Activated CD4-positive, alpha-beta T cell treated with anti-CD3 and anti-CD28 coated beads for 24 hours (primary cell): ENCODE data around the gene GALNT11.
"Not testable (repeated sequence)": the region's sequence is repeated elsewhere in the genome, so short reads cannot be mapped to it uniquely, and the experiment has no call there.

Experiments
- DNase-seq, 2 donors: peaks; one replicate each; pipeline ENCODE4 v3.0.0-alpha.2; 2020; ENCODE audit warnings: low read depth in 2 of 2

The GALNT11 gene

DNA sequence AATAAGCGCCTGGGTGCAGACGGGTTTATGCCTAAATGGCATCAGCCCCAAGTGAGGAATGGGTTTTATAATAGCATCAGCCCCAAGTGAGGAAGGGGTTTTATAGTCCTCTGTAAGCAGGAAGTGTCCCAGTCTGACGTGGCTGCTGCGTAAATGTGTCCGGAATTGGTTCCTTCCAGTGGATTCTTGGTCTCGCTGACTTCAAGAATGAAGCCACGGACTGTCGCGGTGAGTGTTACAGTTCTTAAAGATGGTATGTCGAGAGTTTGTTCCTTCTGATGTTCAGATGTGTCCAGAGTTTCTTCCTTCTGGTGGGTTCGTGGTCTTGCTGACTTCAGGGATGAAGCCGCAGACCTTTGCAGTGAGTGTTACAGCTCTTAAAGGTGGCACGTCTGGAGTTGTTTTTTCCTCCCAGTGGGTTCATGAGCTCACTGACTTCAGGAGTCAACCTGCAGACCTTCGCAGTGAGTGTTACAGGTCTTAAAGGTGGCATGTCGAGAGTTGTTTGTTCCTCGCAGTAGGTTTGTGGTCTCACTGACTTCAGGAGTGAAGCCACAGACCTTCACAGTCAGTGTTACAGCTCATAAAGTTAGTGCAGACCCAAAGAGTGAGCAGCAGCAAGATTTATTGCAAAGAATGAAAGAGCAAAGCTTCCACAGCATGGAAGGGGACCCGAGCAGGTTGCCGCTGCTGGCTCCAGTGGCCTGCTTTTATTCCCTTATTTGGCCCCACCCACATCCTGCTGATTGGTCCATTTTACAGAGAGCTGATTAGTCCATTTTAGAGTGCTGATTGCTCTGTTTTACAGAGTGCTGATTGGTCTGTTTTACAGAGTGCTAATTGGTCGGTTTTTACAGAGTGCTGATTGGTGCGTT, 2.3 kb downstream of the GALNT11 start:
- DNase-seq, result not testable (repeated sequence)

DNA sequence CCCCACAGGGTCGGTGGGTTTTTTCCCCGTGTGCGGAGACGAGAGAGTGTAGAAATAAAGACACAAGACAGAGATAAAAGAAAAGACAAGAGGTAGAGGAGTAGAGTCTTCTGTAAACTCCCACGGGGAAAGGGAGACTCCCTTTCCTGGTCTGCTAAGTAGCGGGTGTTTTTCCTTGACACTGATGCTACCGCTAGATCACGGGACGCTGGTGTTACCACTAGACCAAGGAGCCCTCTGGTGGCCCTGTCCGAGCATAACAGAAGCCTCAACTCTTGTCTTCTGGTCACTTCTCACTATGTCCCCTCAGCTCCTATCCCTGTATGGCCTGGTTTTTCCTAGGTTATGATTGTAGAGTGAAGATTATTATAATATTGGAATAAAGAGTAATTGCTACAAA, 4.6 kb downstream of the GALNT11 start:
- DNase-seq, result not testable (repeated sequence)

DNA sequence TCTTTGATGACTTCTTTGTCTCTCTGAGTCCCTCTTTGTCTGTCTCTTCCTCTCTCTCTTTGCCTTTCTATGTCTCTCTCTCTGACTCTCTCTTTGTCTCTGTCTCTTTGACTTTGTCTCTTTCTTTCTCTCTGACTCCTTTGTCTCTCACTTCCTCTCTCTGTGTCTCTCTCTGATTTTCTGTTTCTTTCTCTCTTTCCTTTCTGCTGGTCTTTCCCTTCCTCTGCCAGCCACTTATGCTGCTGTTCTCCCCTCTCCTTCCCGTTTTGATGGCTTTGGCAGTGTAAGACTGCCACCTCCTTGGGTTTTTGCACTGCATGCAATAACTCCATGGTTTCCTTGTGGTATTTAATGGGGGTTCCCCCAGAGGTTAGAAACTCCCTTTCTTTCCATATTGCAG, 5.2 kb downstream of the GALNT11 start:
- DNase-seq, result not testable (repeated sequence)

DNA sequence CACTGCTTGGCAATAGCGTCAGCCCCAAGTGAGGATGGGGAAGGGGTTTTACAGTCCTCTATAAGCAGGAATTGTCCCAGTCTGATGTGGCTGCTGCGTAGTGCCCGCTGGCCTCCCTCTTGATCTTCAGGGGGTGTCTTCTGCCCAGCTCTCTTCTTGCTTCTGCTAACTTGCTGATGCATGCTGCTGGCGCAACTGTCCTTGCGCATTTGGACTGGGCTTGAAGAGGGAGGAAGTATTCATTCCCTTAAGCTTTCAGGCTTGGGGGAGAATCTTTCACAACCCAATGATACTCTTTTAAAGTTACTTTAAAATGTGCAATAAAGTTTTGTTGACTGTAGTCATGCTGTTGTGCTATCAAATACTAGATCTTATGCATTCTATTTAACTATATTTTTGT, 10.3 kb downstream of the GALNT11 start:
- no peak for DNase-seq

DNA sequence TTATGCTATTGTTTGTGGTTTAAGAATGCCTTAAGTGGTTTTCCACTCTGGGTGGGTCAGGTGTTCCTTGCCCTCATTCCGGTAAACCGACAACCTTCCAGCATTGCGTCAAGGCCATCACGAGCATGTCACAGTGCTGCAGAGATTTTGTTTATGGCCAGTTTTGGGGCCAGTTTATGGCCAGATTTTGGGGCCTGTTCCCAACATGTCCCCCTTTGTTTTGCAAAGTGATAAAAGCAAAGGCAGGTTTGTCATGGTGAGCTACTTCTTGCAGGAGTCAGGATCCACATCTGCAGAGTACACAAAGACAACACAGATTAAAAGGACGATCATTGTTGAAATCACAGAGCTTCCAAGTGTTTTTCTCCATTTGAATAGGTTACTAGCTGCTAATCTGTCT, 12.9 kb downstream of the GALNT11 start:
- not testable (repeated sequence) for DNase-seq

DNA sequence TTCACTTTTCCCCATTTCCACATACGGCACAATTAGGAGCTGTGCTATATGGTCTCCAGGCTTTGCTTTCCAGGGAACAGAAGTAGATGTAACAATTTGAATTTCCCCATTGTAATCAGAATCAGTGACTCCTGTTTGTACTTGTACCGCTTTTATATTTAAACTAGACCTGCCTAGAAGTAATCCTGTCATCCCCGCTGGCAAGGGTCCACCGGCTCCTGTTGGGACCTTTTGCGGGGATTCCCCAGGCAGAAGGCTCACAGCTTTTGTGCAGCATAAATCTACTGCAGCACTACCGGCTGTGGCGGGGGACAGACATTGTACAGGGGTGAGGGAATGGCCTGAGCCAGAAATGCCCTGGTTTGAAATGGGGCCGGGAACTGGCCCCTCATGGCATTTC, 17.6 kb downstream of the GALNT11 start:
- not testable (repeated sequence) for DNase-seq

DNA sequence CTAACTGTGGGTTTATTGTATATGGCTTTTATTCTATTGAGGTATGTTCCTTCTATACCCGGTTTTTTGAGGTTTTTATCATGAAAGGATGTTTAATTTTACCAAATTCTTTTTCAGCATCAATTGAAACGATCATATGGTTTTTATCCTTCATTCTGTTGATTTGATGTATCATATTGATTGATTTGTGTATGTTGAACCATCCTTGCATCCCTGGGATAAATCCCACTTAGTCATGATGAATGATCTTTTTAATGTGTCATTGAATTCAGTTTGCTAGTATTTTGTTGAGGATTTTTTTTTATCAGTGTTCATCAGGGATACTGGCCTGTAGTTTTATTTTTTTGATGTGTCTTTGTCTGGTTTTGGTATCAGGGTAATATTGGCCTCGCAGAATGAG, 19.4 kb downstream of the GALNT11 start:
- not testable (repeated sequence) for DNase-seq

DNA sequence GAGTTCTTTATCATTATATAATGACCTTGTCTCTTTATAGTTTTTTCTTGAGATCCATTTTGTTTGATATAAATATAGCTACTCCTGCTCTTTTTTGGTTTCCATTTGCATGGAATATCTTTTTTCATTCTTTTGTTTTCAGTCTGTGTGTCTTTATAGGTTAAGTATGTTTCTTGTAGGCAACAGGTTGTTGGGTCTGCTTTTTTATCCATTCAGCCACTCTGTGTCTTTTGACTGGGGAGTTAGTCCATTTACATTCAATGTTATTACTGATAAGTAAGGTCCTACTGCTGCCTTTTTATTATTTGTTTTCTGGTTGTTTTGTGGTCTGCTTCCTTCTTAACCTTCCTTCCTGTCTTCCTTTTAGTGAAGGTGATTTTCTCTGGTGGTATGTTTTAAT, 21.1 kb downstream of the GALNT11 start:
- no peak for DNase-seq

DNA sequence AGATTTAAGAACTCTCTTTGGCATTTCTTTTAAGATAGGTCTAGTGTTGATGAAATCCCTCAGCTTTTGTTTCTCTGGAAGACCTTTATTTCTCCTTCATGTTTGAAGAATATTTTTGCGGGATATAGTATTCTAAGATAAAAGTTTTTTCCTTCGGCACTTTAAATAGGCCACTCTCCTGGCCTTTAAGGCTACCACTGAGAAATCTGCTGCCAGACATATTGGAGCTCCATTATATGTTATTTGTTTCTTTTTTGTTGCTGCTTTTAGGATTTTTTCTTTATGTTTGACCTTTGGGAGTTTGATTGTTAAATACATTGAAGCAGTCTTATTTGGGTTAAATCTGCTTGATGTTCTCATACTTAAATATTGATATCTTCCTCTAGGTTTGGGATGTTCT, 22.6 kb downstream of the GALNT11 start:
- DNase-seq, result no peak

DNA sequence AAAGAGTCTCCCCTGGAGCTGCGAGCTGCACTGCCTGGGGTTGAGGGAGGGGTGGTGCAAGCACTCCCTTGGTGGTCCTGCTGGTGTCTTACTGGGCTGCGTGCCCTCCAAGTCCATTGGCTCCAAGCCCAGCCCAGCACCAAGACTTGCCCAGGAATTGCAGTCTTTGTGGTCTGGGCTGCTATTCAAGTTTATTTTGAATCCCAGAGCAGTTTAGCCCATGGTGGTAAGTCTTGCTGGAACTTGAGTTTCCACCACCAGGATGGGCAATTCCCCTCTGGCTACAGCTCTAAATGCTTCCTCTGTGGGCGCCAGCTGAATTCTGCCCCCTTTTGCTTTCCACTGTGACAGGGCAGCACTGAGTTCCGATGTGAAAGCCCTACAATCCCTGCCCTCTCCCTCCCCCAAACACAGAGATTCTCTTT, 25.1 kb downstream of the GALNT11 start:
- DNase-seq, result no peak

DNA sequence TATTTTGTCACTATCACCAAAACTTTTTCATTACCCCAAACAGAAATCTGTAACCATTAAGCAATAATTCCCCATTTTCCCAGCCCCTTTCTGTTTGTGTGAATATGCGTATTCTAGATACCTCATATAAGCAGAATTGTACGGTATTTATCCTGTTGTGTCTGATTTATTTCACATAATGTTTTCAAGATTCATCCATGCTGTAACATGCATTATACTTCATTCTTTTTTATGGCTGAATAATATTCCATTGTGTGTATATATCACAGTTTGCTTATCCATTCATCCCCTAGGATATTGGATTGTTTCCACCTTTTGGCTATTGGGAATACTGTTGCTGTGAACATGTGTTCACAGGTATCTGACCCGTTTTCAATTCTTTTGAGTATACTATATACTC, 26.5 kb downstream of the GALNT11 start:
- no peak for DNase-seq

DNA sequence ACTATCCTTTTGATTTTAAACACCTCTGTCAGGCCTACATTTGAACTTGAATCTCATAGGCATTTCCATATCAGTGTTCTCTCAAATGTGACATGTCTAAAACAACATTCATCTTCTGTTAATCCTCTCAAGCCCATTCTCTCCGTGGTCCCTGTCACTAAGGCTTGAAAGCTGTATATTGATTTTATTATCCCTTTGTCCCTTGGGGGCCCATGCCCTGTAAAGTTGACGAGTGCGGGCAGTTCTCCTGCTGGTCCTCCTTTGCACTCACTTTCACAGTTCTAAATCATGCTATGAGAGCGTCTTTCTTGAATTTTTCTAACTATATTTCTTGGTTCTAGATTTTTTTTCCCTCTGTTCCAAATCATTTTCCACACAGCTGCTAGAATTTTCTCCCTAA, 27.3 kb downstream of the GALNT11 start:
- DNase-seq, result no peak

DNA sequence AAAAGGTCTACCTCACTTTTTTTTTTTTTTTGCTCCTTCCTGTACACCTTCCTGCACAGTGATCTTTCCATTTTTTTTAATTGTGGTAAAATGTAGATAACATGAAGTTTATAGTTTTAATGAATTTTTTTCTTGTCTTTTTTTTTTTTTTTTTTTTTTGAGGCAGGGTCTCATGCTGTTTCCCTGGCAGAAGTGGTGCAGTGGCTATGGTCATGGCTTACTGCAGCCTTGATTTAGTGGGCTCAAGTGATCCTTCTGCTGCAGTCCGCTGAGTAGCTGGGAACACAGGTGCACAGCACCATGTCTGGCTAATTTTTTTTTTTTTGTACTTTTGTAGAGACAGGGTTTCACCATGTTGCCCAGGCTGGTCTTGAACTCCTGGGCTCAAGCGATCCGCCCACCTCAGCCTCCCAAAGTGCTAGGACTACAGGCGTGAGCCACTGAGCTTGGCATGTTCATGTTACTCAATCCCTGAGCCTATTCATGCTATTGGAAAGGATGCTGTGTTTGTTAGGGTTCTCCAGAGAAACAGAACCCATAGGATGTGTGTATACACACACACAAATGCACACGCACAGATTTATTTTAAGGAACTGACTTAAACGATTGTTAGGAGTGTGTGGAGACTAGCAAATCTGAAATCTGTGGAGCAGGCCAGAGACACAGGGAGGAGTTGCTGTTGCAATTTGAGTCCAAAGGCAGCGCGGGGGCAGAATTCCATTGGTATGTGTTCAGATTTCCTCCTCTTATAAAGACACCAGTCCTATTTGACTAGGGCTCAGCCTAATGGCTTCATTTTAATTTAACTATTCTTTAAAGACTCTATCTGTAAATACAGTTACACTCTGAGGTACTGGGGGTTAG, 29.1 kb downstream of the GALNT11 start:
- no peak for DNase-seq

DNA sequence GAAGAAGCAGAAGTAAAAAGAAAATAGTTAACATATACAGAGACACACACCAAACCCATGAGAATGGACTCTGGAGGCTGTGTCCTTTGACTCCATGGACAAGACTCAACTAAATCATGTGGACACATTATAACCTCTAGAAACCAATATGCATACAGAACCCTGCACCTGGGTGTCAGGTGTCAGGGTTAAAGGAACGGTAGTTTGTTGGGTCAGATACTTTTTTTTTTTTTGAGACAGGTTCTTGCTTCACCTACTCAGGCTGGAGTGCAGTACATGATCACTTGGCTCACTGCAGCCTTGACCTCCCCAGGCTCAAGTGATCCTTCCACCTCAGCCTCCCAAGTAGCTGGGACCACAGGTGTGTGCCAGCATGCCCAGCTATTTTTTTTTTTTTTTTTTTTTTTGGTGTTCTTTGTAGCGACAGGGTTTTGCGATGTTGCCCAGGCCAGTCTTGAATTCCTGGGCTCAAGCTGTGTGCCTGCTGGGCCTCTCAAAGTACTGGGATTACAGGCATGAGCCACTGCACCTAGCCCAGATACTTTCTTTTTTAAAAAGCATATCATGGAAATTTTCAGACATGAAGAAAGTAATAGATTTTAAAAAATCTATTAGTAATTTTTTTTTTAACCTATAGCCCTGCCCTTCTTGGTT, 31.3 kb downstream of the GALNT11 start:
- DNase-seq, result no peak

DNA sequence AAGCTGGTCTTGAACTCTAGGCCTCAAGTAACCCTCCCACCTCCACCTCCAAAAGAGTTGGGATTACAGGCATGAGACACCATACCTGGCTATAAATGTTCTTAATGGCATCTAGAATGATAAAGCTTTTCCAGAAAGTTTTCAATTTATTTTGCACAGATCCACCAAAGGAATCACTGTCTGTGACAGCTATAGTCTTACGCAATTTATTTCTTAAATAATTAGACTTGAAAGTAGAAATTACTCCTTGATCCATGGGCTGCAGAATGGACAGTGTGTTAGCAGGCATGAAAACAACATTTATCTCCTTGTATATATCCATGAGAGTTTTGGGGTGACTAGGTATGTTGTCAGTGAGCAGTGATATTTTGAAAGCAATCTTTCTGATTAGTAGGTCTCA, 33.8 kb downstream of the GALNT11 start:
- no peak for DNase-seq

DNA sequence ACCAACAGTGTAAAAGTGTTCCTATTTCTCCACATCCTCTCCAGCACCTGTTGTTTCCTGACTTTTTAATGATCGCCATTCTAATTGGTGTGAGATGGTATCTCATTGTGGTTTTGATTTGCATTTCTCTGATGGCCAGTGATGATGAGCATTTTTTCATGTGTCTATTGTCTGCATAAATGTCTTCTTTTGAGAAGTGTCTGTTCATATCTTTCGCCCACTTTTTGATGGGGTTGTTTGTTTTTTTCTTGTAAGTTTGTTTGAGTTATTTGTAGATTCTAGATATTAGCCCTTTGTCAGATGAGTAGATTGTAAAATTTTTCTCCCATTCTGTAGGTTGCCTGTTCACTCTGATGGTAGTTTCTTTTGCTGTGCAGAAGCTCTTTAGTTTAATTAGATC, 35.6 kb downstream of the GALNT11 start:
- DNase-seq, result not testable (repeated sequence)

DNA sequence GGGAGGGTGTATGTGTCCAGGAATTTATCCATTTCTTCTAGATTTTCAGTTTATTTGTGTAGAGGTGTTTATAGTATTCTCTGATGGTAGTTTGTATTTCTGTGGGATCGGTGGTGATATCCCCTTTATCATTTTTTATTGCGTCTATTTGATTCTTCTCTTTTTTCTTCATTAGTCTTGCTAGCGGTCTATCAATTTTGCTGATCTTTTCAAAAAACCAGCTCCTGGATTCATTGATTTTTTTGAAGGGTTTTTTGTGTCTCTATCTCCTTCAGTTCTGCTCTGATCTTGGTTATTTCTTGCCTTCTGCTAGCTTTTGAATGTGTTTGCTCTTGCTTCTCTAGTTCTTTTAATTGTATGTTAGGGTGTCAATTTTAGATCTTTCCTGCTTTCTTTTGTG, 37.7 kb downstream of the GALNT11 start:
- not testable (repeated sequence) for DNase-seq

DNA sequence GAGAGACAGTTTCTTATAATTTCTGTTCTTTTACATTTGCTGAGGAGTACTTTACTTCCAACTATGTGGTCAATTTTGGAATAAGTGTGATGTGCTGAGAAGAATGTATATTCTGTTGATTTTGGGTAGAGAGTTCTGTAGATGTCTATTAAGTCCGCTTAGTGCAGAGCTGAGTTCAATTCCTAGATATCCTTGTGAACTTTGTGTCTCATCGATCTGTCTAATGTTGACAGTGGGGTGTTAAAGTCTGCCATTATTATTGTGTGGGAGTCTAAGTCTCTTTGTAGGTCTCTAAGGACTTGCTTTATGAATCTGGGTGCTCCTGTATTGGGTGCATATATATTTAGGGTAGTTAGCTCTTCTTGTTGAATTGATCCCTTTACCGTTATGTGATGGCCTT, 38.3 kb downstream of the GALNT11 start:
- not testable (repeated sequence) for DNase-seq

DNA sequence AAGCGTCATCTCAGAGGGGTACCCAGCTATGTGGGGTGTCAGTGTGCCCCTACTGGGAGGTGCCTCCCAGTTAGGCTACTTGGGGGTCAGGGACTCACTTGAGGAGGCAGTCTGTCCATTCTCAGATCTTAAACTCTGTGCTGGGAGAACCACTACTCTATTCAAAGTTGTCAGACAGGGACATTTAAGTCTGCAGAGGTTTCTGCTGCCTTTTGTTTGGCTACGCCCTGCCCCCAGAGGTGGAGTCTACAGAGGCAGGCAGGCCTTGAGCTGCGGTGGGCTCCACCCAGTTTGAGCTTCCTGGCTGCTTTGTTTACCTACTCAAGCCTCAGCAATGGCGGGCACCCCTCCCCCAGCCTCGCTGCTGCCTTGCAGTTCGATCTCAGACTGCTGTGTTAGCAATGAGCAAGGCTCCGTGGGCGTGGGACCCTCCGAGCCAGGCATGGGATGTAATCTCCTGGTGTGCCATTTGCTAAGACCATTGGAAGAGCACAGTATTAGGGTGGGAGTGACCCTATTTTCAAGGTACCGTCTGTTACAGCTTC, 40.4 kb downstream of the GALNT11 start:
- DNase-seq, result not testable (repeated sequence)

DNA sequence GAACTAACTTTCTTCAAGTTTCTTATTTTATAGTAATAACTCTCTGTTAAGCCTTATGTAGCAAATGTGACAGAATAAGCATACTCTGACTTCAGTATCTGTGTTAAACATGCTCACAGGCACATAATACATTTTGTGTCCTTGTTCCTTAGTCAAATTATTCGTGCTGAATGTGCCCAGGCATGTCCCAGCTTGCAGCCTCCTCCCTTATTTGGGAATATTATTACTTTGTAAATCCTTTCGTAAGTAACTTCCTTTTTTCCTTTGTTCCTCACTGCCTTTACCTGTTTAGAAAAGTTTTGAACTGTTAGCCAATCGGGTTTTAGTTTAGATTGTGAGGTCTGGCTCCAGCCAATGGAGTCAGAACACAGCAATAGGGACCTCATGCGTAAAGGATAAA, 46.9 kb downstream of the GALNT11 start:
- no peak for DNase-seq

DNA sequence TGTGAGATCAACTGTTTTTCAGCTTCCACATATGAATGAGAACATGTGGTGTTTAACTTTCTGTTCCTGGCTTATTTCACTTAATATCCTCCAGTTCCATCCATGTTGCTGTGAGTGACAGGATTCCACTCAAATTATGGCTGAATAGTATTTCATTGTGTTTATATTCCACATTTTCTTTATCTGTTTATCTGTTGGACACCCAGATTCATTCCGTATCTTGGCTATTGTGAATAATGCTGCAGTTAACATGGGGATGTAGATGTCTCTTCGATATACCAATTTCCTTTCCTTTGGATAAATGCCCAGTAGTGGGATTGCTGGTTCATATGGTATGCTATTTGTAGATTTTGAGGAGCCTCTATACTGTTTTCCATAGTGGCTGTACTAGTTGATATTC, 47.9 kb downstream of the GALNT11 start:
- no peak for DNase-seq

DNA sequence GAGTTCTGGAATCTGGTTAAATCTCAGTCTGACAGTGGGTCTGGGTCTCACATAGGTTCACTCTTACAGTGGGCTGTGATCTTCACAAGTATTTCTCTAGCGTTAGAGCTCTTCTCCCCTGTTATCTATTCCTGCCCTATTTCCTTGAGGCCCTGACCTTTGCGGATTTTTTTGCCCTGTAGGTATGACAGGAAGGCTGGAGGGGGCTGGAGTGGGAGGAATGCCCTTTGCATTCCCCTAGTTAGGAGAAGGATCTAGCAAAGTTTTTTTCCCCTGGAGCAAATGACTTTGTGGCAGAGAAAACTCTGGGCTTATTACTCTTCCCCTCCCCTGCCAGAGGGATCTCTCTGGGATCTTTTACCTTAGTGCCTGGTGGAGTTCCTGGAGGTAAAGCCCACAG, 49.2 kb downstream of the GALNT11 start:
- no peak for DNase-seq
